Activated T-cell treated with anti-CD3 and anti-CD28 coated beads for 48 hours (primary cell): Measurements from ENCODE around the gene THAP5.
"Not testable (repeated sequence)": the region's sequence is repeated elsewhere in the genome, so short reads cannot be mapped to it uniquely, and the experiment has no call there.

Source experiments
- DNase-seq: peaks from one replicate; pipeline ENCODE4 v3.0.0-alpha.2; 2020; ENCODE audit warnings: low read depth

Gene THAP5

GRCh38 chr7:108584211-108584610 is 14.7 kb upstream of the THAP5 start:
- DNase-seq = no peak

GRCh38 chr7:108581655-108582491 is 12.4 kb upstream of the THAP5 start:
- no peak for DNase-seq

GRCh38 chr7:108580298-108580697 is 10.8 kb upstream of the THAP5 start:
- DNase-seq = no peak

- DNase-seq = no peak
Measured at GRCh38 chr7:108578937-108579336, 9.4 kb upstream of the THAP5 start.

- no peak for DNase-seq
Measured at GRCh38 chr7:108576116-108576515, 6.6 kb upstream of the THAP5 start.

GRCh38 chr7:108575156-108575555 is 5.7 kb upstream of the THAP5 start:
- no peak for DNase-seq

GRCh38 chr7:108572480-108572879 is 3.0 kb upstream of the THAP5 start:
- DNase-seq = no peak

GRCh38 chr7:108570146-108570755 is 745 bp upstream of the THAP5 start:
- DNase-seq = peak; percentile 31

GRCh38 chr7:108568801-108569380 is 615 bp downstream of the THAP5 start:
- DNase-seq = no peak

- DNase-seq = no peak
Measured at GRCh38 chr7:108565987-108566386, 3.5 kb downstream of the THAP5 start.

GRCh38 chr7:108561047-108561619 is 8.4 kb downstream of the THAP5 start:
- DNase-seq = no peak

- no peak for DNase-seq
Measured at GRCh38 chr7:108559253-108559652, 10.3 kb downstream of the THAP5 start.

- DNase-seq = no peak
Measured at GRCh38 chr7:108557617-108558016, 11.9 kb downstream of the THAP5 start.

- no peak for DNase-seq
Measured at GRCh38 chr7:108557191-108557590, 12.3 kb downstream of the THAP5 start.

- not testable (repeated sequence) for DNase-seq
Measured at GRCh38 chr7:108556665-108557064, 12.8 kb downstream of the THAP5 start.

GRCh38 chr7:108548141-108548896 is 21.2 kb downstream of the THAP5 start:
- not testable (repeated sequence) for DNase-seq

GRCh38 chr7:108541478-108541877 is 28.0 kb downstream of the THAP5 start:
- no peak for DNase-seq

GRCh38 chr7:108538685-108539084 is 30.8 kb downstream of the THAP5 start:
- DNase-seq = not testable (repeated sequence)

- not testable (repeated sequence) for DNase-seq
Measured at GRCh38 chr7:108538236-108538635, 31.3 kb downstream of the THAP5 start.

- DNase-seq = no peak
Measured at GRCh38 chr7:108537229-108537628, 32.3 kb downstream of the THAP5 start.

- DNase-seq = no peak
Measured at GRCh38 chr7:108535744-108536143, 33.8 kb downstream of the THAP5 start.

GRCh38 chr7:108535257-108535656 is 34.2 kb downstream of the THAP5 start:
- DNase-seq = no peak
